B cell (primary cell): ENCODE results near the gene PCTP. TPM values are rescaled to one million over a fixed set of nuclear protein-coding genes. Genes with fewer than 3 reads are reported as not detected.

Experiments used
- ATAC-seq: fragments of 200-7000 bp; cut with Tn5 transposase; one replicate; pipeline ENCODE4 v1.10.0; 2021; ENCODE audit warnings: low read depth, mild to moderate bottlenecking, moderate number of reproducible peaks, moderate library complexity
- CTCF ChIA-PET: fragments of 350-600 bp; sonication (Branson Sonifier 250); formaldehyde crosslinking; loops from one replicate; lab custom pipeline; 2021; ENCODE audit warnings: antibody characterized with exemption, inconsistent platforms; lab: Charles Lee
- POLR2A ChIA-PET: fragments of 350-600 bp; sonication (Branson Sonifier 250); formaldehyde crosslinking; loops from one replicate; lab custom pipeline; 2021; ENCODE audit warnings: antibody characterized with exemption; lab: Charles Lee
- DNase-seq: peaks from one replicate; pipeline ENCODE4 v3.0.0; 2013
- H2AFZ ChIP-seq: 2 replicates; pipeline ENCODE4 v1.6.1; 2012; ENCODE audit warnings: mild to moderate bottlenecking, low read depth, low read length; ENCODE audit not compliant: insufficient read depth, poor library complexity, severe bottlenecking
- H3K27ac ChIP-seq, 2 donors: 1 replicate in 1 of 2; 2 replicates in 1 of 2; pipeline ENCODE4 v1.5.1; 2012 to 2013; ENCODE audit warnings: low read length in 2 of 2, mild to moderate bottlenecking in 2 of 2, moderate library complexity in 1 of 2
- H3K27me3 ChIP-seq, 4 experiments: fragments of 200-600 bp in 1 of 4; sonication (generic) in 1 of 4; replicated peaks in 1 of 4; 1 replicate in 2 of 4; 2 replicates in 2 of 4; pipeline versions ENCODE4 v1.6.1 to v1.7.0; 2013 to 2016; ENCODE audit warnings: low read length in 3 of 4, mild to moderate bottlenecking in 2 of 4, mixed read lengths in 1 of 4, moderate library complexity in 1 of 4; ENCODE audit not compliant: insufficient read depth in 4 of 4, control insufficient read depth in 3 of 4; ENCODE audit errors: control extremely low read depth in 1 of 4
- H3K36me3 ChIP-seq, 2 experiments: replicated peaks in 1 of 2; 1 replicate in 1 of 2; 2 replicates in 1 of 2; pipeline versions ENCODE4 v1.6.1 to v1.7.1; 2013; ENCODE audit warnings: low read length in 1 of 2; ENCODE audit not compliant: insufficient read depth in 2 of 2, control insufficient read depth in 1 of 2; ENCODE audit errors: control extremely low read depth in 1 of 2, extremely low read depth in 1 of 2
- H3K4me1 ChIP-seq, 2 donors: fragments of 200-600 bp in 1 of 2; sonication (generic) in 1 of 2; 1 replicate in 1 of 2; 2 replicates in 1 of 2; pipeline versions ENCODE4 v1.5.1 to v1.6.1; 2013 to 2017; ENCODE audit warnings: low read length in 2 of 2; ENCODE audit not compliant: control insufficient read depth in 2 of 2, insufficient read depth in 2 of 2
- H3K4me2 ChIP-seq: replicated peaks from 2 replicates; pipeline ENCODE3; 2012; ENCODE audit warnings: mild to moderate bottlenecking, low read depth, low read length; ENCODE audit not compliant: poor library complexity, severe bottlenecking
- H3K4me3 ChIP-seq, 5 experiments: fragments of 200-600 bp in 1 of 5; sonication (generic) in 1 of 5; 1 replicate in 3 of 5; 2 replicates in 2 of 5; pipeline versions ENCODE4 v1.5.1 to v1.7.0; 2011 to 2016; ENCODE audit warnings: low read length in 4 of 5, mild to moderate bottlenecking in 4 of 5, low read depth in 2 of 5, control low read depth in 1 of 5, moderate library complexity in 1 of 5; ENCODE audit not compliant: insufficient read depth in 1 of 5; ENCODE audit errors: control extremely low read depth in 1 of 5, extremely low read depth in 1 of 5
- H3K79me2 ChIP-seq: fragments of 200-600 bp; sonication (generic); one replicate; pipeline ENCODE4 v1.6.0; 2016; ENCODE audit warnings: low read length; ENCODE audit not compliant: control insufficient read depth, insufficient read depth
- H3K9ac ChIP-seq: fragments of 200-600 bp; sonication (generic); 2 replicates; pipeline ENCODE4 v1.6.1; 2017; ENCODE audit warnings: mild to moderate bottlenecking, low read length, moderate library complexity
- H3K9me3 ChIP-seq, 3 donors: one replicate each; pipeline versions ENCODE4 v1.6.1 to v1.7.1; 2013; ENCODE audit warnings: low read length in 2 of 3; ENCODE audit not compliant: control insufficient read depth in 2 of 3, insufficient read depth in 1 of 3; ENCODE audit errors: control extremely low read depth in 1 of 3
- H4K20me1 ChIP-seq: 2 replicates; pipeline ENCODE4 v1.6.0; 2012; ENCODE audit warnings: mild to moderate bottlenecking, low read length; ENCODE audit not compliant: insufficient read depth, control insufficient read depth, poor library complexity, severe bottlenecking
- H3K27ac Mint-ChIP-seq: one replicate; pipeline ENCODE4 v1.8.0; 2021; ENCODE audit warnings: mixed read lengths
- H3K27me3 Mint-ChIP-seq: one replicate; pipeline ENCODE4 v1.8.0; 2021; ENCODE audit warnings: mixed read lengths
- H3K4me1 Mint-ChIP-seq: one replicate; pipeline ENCODE4 v1.8.0; 2021; ENCODE audit warnings: mixed read lengths
- H3K4me3 Mint-ChIP-seq: one replicate; pipeline ENCODE4 v1.8.0; 2021; ENCODE audit warnings: mixed read lengths
- H3K9me3 Mint-ChIP-seq: one replicate; pipeline ENCODE4 v1.8.0; 2022; ENCODE audit warnings: mixed read lengths; ENCODE audit not compliant: insufficient read depth
- CTCF ChIP-seq: fragments of 200-600 bp; IDR thresholded peaks from one replicate; pipeline ENCODE4 v1.8.0; 2022; ENCODE audit warnings: antibody characterized with exemption, mild to moderate bottlenecking
- EZH2 ChIP-seq: IDR thresholded peaks from 2 replicates; pipeline ENCODE4 v1.6.1; 2012; ENCODE audit warnings: borderline replicate concordance, low read depth, mild to moderate bottlenecking, moderate library complexity, low read length; ENCODE audit not compliant: insufficient read depth, poor library complexity, severe bottlenecking
- WGBS: methylation state at CpG from one replicate; pipeline ENCODE4 v1.1.5; 2013; ENCODE audit warnings: missing lambda C conversion rate; ENCODE audit not compliant: insufficient coverage; 5-methylcytosine and 5-hydroxymethylcytosine counted together
- intact Hi-C: fragments of 100-400 bp; cut with micrococcal nuclease; formaldehyde crosslinking; loops from one replicate; pipeline ENCODE4 v1.10.0; 2022
- polyA plus RNA-seq: library from polyadenylated mRNA; depleted of rRNA; stranded (reverse); fragments of >200 nt; gene quantifications from 2 replicates; pipeline ENCODE4 v1.2.3, GENCODE V29; 2012
- total RNA-seq, 2 donors: library from RNA; stranded (reverse); fragments of 120-200 nt in 1 of 2; gene quantifications; 1 replicate in 1 of 2; 2 replicates in 1 of 2; pipeline versions ENCODE4 v1.2.3 to v1.2.4, GENCODE V29; 2013 to 2022

Gene PCTP
- total and polyA plus RNA-seq, 2 donors (not counting 1 experiment from before 2014, with no cell fraction given): 3.2 to 9.0 TPM

GRCh38 chr17:55793272-55793671, 42.4 kb downstream of the PCTP start:
- intact Hi-C loops: no loop called here
- Histone ChIP-seq H3K79me2 (no peaks in the 10 kb centered on the region), H3K27ac (no peak overlapping the region), H3K9ac (no peak overlapping the region), H3K4me2 (no peak overlapping the region), H3K36me3 (no peaks in the 10 kb centered on the region), H3K9me3 (peaks cover 0 to 1% (median 0%) of the 10 kb centered on the region in 3 donors), H4K20me1 (no peaks in the 10 kb centered on the region), H3K4me1 (no peaks in the 10 kb centered on the region), H3K4me3 (no peak overlapping the region), H3K27me3 (no peaks in the 10 kb centered on the region), H2AFZ (no peak overlapping the region)
- H3K4me1 Mint-ChIP-seq: no peaks in the 10 kb centered on the region
- ChIA-PET POLR2A (no interaction called here), CTCF (no interaction called here)
- H3K27ac Mint-ChIP-seq: no peak overlapping the region
- ATAC-seq (no peak), DNase-seq (no peak)
- TF ChIP-seq EZH2: no peak
- no peak for TF ChIP-seq CTCF
- H3K4me3 Mint-ChIP-seq: no peak overlapping the region
- 75% methylated on average over 2 of the region's 3 CpGs for WGBS
- H3K9me3 Mint-ChIP-seq: no peaks in the 10 kb centered on the region
- H3K27me3 Mint-ChIP-seq: peaks cover 4% of the 10 kb centered on the region

- Histone ChIP-seq H3K4me3 (no peak overlapping the region), H3K4me2 (no peak overlapping the region), H3K4me1 (no peaks in the 10 kb centered on the region), H3K9ac (no peak overlapping the region), H2AFZ (no peak overlapping the region), H3K9me3 (peaks cover 0 to 1% (median 0%) of the 10 kb centered on the region in 3 donors), H3K27me3 (no peaks in the 10 kb centered on the region), H3K79me2 (no peaks in the 10 kb centered on the region), H3K27ac (no peak overlapping the region), H4K20me1 (no peaks in the 10 kb centered on the region), H3K36me3 (no peaks in the 10 kb centered on the region)
- intact Hi-C loops: no loop called here
- Mint-ChIP-seq H3K4me3 (no peak overlapping the region), H3K4me1 (no peaks in the 10 kb centered on the region), H3K27me3 (peaks cover 6% of the 10 kb centered on the region), H3K27ac (no peak overlapping the region), H3K9me3 (peaks cover 3% of the 10 kb centered on the region)
- POLR2A ChIA-PET: no interaction called here
- TF ChIP-seq EZH2 (no peak), CTCF (no peak)
- WGBS: 84% methylated on average over 4 of the region's 6 CpGs
- DNase-seq: no peak
- CTCF ChIA-PET: no interaction called here
- no peak for ATAC-seq
Measured at GRCh38 chr17:55794725-55795482, 44.1 kb downstream of the PCTP start.
